GM20431 (cell line): ENCODE results near the gene KCNE2.
"Not testable (repeated sequence)": the region's sequence is repeated elsewhere in the genome, so short reads cannot be mapped to it uniquely, and the experiment has no call there.

ENCODE experiments used
- in situ Hi-C: fragments of 300-500 bp; cut with MseI, MboI; formaldehyde crosslinking; loops from one replicate; pipeline ENCODE4 v1.15.0; 2020; ENCODE audit warnings: low sequenced_read_pairs; ENCODE audit not compliant: unreplicated experiment

Gene KCNE2

DNA sequence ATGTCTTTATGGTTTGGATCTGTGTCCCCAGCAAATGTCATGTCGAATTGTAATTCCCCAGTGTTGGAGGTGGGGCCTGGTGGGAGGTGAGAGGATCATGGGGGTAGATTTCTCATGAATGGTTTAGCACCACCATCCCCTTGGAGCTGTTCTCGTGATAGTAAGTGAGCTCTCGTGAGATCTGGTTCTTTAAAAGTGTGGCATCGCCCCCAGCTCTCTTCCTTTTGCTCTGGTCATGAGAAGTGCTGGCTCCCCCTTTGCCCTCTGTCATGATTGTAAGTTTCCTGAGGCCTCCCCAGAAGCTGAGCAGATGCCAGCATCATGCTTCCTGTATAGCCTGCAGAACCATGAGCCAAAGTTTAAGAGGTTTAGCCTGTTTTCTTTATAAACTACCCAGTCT lies 11.2 kb upstream of the KCNE2 start:
- in situ Hi-C loops: no loop called here

DNA sequence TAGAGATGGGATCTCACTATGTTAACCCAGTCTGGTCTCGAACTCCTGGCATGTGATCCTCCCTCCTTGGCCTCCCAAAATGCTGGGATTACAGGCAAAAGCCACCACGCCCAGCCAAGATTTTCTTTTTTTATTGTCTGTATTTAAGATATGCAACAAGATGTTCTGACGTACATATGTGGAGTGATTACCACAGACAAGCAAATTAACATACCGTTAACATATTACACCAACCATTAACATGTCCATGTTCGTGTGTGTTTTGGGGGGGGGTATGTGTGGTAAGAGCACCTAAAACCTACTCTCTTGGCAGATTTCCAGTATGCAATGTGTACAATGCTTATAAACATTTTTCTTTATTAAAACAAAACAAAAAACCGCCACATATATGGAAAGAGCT lies 10.6 kb upstream of the KCNE2 start:
- in situ Hi-C loops: no loop called here

- in situ Hi-C loops: no loop called here
These were observed 9.0 kb upstream of the KCNE2 start for GRCh38 chr21:34354836-34355235.

DNA sequence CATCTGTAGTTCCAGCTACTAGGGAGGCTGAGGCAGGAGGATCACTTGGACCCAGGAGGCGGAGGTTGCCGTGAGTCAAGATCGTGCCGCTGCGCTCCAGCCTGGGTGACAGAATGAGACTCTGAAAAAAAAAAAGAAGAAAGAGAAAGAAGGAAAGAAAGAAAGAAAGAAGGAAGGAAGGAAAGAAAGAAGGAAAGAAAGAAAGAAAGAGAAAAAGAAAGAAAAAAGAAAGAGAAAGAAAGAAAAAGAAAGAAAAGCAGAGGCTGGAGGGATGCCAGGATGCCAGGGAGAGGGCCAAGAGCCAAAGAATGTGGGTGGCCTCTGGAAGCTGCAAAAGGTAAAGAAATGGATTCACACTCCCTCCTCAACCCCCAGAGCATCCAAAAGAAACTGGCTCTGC lies 8.2 kb upstream of the KCNE2 start:
- in situ Hi-C loops: no loop called here

- in situ Hi-C loops: no loop called here
These were observed 5.9 kb upstream of the KCNE2 start for GRCh38 chr21:34357889-34358288.

DNA sequence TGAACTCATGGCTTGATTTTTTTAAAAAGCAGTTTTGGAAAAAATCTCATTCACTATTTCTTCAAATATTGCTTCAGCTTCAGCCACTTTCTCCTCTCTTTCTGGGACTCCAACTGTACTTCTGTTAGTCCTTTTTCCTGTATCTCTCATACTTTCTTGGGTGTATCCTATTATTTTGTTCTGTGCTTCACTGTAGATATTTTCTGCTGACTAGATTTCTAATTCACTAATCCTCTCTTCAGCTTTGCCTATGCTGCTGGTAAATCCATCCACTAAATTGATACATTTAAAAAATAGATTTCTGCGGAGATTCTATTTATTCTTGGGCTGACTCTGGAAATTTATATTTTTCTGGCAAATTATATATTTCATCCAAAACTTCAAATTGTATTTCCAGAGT lies 4.9 kb upstream of the KCNE2 start:
- in situ Hi-C loops: no loop called here

DNA sequence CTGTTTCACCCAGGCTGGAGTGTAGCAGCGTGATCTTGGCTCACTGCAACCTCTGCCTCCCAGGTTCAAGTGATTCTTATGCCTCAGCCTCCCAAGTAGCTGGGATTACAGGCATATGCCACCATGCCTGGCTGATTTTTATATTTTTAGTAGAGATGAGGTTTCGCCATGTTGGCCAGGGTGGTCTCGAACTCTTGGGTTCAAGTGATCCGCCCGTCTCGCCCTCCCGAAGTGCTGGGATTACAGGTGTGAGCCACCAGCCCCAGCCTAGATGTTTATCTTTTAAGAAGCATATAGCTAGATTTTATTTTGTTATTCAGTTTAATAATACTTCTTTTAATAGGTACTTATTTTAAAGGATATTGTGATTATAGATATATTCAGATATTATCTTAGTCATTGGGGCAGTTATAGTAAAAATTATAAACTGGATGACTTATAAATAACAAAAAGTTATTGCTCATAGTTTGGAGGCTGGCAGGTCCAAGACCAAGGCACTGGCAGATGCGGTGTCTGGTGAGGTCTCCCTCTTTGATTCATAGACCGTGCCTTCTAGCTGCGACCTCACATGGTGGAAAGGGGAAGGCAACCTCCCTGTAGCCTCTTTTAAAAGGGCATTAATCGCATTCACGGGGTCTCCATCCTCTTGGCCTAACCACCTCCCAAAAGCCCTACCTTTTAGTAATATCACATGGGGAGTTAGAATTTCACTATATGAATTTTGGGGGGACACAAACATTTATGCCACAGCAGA lies 3.1 kb upstream of the KCNE2 start:
- in situ Hi-C loops: no loop called here

GRCh38 chr21:34362136-34362444 lies 1.7 kb upstream of the KCNE2 start:
- in situ Hi-C loops: no loop called here

GRCh38 chr21:34362670-34363069 lies 1.1 kb upstream of the KCNE2 start:
- in situ Hi-C loops: no loop called here

- in situ Hi-C loops: no loop called here
These were observed 1.1 kb downstream of the KCNE2 start for GRCh38 chr21:34364921-34365320.

GRCh38 chr21:34365809-34366208 lies 2.0 kb downstream of the KCNE2 start:
- in situ Hi-C loops: no loop called here

DNA sequence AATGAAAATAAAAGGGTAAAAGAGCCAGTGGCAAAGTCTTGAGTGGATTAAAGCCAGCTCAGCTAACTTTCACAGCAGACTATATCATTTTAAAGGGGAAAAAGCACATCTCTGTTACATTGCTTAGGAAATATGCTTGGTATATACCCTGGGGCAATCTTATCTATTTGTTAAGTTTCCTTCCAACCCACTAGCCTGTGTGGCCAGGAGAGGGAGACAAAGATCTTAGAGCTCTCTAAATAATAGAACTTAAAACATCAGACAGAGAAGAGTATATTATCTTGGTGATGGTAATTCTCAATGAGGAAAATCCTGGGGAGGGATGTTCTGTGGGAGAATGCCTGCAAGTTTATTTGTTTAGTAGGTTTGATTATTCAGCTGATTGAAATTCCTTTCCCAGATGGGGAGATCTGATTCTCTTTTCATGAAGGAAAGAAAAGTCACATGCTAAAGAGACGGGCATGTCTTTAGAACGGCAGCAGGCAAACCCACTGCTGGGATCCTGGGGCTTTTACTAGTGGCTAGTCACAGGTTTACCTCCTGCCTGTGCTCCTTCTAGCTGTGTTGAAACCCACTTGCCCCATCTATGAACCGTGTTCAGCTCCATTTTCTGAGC lies 3.6 kb downstream of the KCNE2 start:
- in situ Hi-C loops: no loop called here

DNA sequence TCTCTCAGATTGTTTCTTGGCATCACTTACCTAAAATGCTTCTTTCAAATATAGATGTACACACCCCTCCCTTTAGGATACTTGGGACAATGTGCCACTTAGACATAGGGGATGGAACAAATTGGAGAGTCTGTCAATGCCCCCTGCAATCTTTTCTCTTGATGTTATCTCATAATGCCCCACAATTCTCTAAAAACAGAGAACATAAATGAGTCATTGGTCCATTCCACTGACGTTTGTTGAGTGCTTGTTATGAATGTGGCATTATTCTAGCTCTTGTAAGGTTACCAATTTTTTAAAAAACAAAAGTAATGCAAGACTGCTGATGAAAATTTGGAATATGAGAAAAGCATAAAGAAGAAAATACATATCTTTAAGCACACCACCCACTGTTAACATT lies 5.9 kb downstream of the KCNE2 start:
- in situ Hi-C loops: no loop called here

DNA sequence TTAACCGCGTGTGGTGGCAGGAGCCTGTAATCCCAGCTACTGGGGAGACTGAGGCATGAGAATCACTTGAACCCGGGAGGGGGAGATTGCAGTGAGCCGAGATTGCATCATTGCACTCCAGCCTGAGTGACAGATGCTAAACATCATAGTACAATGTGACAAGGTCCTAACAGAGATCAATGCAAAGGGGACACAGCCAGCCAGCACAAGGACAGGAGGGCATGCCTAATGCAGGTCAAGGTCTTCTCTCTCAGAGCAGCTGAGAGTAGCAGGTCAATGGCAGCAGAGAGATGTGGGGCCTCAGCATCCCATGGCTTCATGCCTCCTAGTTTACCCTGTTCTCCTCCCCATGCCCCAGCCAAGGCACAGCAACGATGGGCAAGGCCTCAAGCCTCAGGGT lies 8.5 kb downstream of the KCNE2 start:
- in situ Hi-C loops: no loop called here

DNA sequence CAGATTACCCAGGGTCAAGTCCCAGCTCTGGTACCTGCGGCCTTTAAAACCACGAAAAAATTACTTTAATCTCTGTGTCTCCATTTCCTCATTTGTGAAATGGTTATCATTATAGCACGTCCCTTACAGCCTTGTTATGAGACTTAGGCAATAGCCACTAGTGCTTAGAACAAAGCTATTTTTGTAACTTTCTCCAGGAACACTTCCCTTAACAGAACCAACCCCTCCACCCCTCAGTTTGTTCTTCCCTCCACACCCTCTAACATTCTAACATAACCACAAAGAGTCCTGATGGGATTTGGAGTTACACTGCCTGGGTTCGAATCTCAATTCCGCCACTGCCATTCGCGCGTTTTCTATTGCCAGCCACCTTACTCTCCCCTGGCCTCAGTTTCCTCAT lies 10.7 kb downstream of the KCNE2 start:
- in situ Hi-C loops: not testable (repeated sequence)

GRCh38 chr21:34374940-34375618 lies 11.3 kb downstream of the KCNE2 start, which contains the start of gene SMIM11:
Gene SMIM11 (plus strand): TSS chr21:34375507. CDS start chr21:34379505, 3,998 bp downstream.
- in situ Hi-C loops: not testable (repeated sequence)

DNA sequence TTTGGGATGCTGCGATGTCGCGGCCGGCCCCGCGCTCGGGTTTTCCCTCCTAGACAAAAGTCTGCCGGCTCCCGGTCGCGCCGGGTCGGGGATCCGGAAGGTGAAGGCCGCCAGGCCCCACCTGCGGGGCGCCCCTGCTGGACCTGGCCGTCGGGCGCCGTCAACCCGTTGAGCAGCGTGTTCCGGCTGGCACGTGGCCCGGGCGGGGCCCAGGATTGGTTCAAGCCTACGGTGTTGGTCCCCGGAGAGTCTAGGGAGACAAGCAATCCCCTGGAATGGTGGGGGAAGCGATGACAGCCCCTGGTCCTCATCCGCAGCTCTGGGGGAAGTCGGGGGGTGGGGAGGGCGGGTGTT lies 11.8 kb downstream of the KCNE2 start:
- in situ Hi-C loops: not testable (repeated sequence)

DNA sequence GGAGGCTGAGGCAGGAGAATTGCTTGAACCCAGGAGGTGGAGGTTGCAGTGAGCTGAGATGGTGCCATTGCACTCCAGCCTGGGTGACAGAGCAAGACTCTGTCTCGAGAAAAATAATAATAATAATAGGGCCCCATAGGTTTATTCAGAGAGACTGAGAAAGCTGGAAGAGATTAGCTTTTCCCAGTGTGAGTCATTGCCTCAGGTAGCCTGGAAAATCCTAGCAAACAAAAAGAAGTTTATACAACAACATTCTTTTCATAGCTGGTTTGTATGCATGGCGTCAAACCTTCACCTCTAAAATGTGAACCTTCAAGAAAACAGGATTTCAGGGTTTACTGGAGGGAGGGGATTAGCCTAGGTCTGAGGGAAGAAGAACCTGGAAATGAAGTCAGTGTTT lies 19.3 kb downstream of the KCNE2 start:
- in situ Hi-C loops: not testable (repeated sequence)

GRCh38 chr21:34383724-34384415 lies 20.1 kb downstream of the KCNE2 start:
- in situ Hi-C loops: not testable (repeated sequence)

- in situ Hi-C loops: not testable (repeated sequence)
These were observed 36.7 kb downstream of the KCNE2 start for GRCh38 chr21:34400522-34400921.

DNA sequence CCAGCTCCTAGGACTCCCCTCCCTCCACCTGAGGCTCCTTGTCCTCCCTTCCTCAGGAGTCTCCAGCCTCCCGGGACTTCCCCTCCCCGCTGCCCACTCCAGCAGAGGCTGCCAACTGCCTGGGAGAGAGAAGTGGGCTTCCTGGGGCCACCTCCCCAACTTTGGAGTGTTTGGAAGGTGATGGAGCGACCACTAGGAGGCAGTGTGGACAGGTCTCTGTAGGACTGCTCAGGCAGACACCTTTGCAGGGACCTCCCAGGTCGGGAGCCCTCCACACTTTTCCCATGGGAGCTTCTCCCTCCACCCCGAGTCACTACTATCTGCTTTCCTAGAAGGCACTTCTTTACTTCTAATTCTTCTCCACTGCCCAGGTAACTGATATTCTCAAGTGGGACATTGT lies 40.9 kb downstream of the KCNE2 start:
- in situ Hi-C loops: not testable (repeated sequence)
